Measurements from ENCODE around the gene CRAMP1. TPM values are rescaled to one million over a fixed set of nuclear protein-coding genes. Genes with fewer than 3 reads are reported as not detected.

Gene CRAMP1
- total RNA-seq, 2 donors from 2014 or later, result 29.2 to 40.0 TPM

- H3K9me3 ChIP-seq (ENCODE audit: control insufficient read depth, low read length), result no peaks in the 10 kb centered on the region
- Mint-ChIP-seq H3K4me3 (no peak overlapping the region), H3K4me1 (peaks cover 15% of the 10 kb centered on the region), H3K27me3 (ENCODE audit: insufficient read depth) (no peaks in the 10 kb centered on the region), H3K36me3 (ENCODE audit: low read depth) (peaks cover 72% of the 10 kb centered on the region), H3K9me3 (no peaks in the 10 kb centered on the region), H3K27ac (no peak overlapping the region)
- no peak for DNase-seq
- H3K36me3 ChIP-seq (ENCODE audit: control insufficient read depth, insufficient read depth, low read length), result peaks cover 54% of the 10 kb centered on the region
- 95 to 97% methylated on average over 13 of the region's 13 CpGs for WGBS, 2 experiments (ENCODE audit: insufficient coverage in 1 of 2, insufficient read length in 1 of 2)
- H3K27me3 ChIP-seq (ENCODE audit: control insufficient read depth, insufficient read depth, low read length, poor library complexity, severe bottlenecking), result no peaks in the 10 kb centered on the region
- H3K4me3 ChIP-seq (ENCODE audit: low read length), result no peak overlapping the region
- no peak overlapping the region for H3K9ac ChIP-seq (ENCODE audit: extremely low read depth, low read length, poor library complexity, severe bottlenecking)
- no peak overlapping the region for H3K27ac ChIP-seq (ENCODE audit: low read depth, low read length)
- no peak for TF ChIP-seq CTCF (conservative IDR thresholded peaks at IDR 0.05)
- H3K4me1 ChIP-seq (ENCODE audit: control insufficient read depth, insufficient read depth, low read length), result no peaks in the 10 kb centered on the region
Observed at GRCh38 chr16:1647856-1648255, 35.7 kb downstream of the CRAMP1 start.

GRCh38 chr16:1650131-1650530 is 38.0 kb downstream of the CRAMP1 start:
- TF ChIP-seq CTCF (conservative IDR thresholded peaks at IDR 0.05), result no peak
- H3K36me3 Mint-ChIP-seq (ENCODE audit: low read depth), result peaks cover 67% of the 10 kb centered on the region
- no peaks in the 10 kb centered on the region for H3K27me3 ChIP-seq (ENCODE audit: control insufficient read depth, insufficient read depth, low read length, poor library complexity, severe bottlenecking)

GRCh38 chr16:1651094-1651973 is 39.2 kb downstream of the CRAMP1 start:
- Histone ChIP-seq H3K36me3 (ENCODE audit: control insufficient read depth, insufficient read depth, low read length) (peaks cover 69% of the 10 kb centered on the region), H3K4me3 (ENCODE audit: low read length) (no peak overlapping the region), H3K27ac (ENCODE audit: low read depth, low read length) (no peak overlapping the region), H3K4me1 (ENCODE audit: control insufficient read depth, insufficient read depth, low read length) (no peaks in the 10 kb centered on the region), H3K27me3 (ENCODE audit: control insufficient read depth, insufficient read depth, low read length, poor library complexity, severe bottlenecking) (no peaks in the 10 kb centered on the region), H3K9me3 (ENCODE audit: control insufficient read depth, low read length) (no peaks in the 10 kb centered on the region), H3K9ac (ENCODE audit: extremely low read depth, low read length, poor library complexity, severe bottlenecking) (no peak overlapping the region)
- peaks cover 5% of the 10 kb centered on the region for H3K4me1 Mint-ChIP-seq
- WGBS, 2 experiments (ENCODE audit: insufficient coverage in 1 of 2, insufficient read length in 1 of 2), result 94% methylated on average over 11 to 12 of the region's 12 CpGs
- peaks cover 64% of the 10 kb centered on the region for H3K36me3 Mint-ChIP-seq (ENCODE audit: low read depth)
- H3K27ac Mint-ChIP-seq, result no peak overlapping the region
- no peaks in the 10 kb centered on the region for H3K9me3 Mint-ChIP-seq
- H3K27me3 Mint-ChIP-seq (ENCODE audit: insufficient read depth), result no peaks in the 10 kb centered on the region
- no peak overlapping the region for H3K4me3 Mint-ChIP-seq
- no peak for DNase-seq
- TF ChIP-seq CTCF (conservative IDR thresholded peaks at IDR 0.05), result no peak

More at GRCh38 chr16:1650131-1650530, 38.0 kb downstream of the CRAMP1 start:
- Mint-ChIP-seq H3K27me3 (ENCODE audit: insufficient read depth) (no peaks in the 10 kb centered on the region), H3K4me1 (peaks cover 15% of the 10 kb centered on the region), H3K9me3 (no peaks in the 10 kb centered on the region), H3K4me3 (no peak overlapping the region), H3K27ac (no peak overlapping the region)
- Histone ChIP-seq H3K27ac (ENCODE audit: low read depth, low read length) (no peak overlapping the region), H3K36me3 (ENCODE audit: control insufficient read depth, insufficient read depth, low read length) (peaks cover 59% of the 10 kb centered on the region), H3K4me1 (ENCODE audit: control insufficient read depth, insufficient read depth, low read length) (no peaks in the 10 kb centered on the region), H3K4me3 (ENCODE audit: low read length) (no peak overlapping the region), H3K9ac (ENCODE audit: extremely low read depth, low read length, poor library complexity, severe bottlenecking) (no peak overlapping the region), H3K9me3 (ENCODE audit: control insufficient read depth, low read length) (no peaks in the 10 kb centered on the region)
- 99 to 100% methylated on average over 1 to 4 of the region's 4 CpGs for WGBS, 2 experiments (ENCODE audit: insufficient coverage in 1 of 2, insufficient read length in 1 of 2)
- DNase-seq, result no peak
